NCI-H1048 (cell line): ENCODE measurements around the gene DAGLB.
A peak's percentile ranks its signal among the peaks of the same experiment; 100 is the strongest.
"Not testable (repeated sequence)": the region's sequence is repeated elsewhere in the genome, so short reads cannot be mapped to it uniquely, and the experiment has no call there.

Experiments
- DNase-seq: peaks from one replicate; lab custom pipeline; 2025; lab: John Stamatoyannopoulos, UW

DAGLB gene, protein sequence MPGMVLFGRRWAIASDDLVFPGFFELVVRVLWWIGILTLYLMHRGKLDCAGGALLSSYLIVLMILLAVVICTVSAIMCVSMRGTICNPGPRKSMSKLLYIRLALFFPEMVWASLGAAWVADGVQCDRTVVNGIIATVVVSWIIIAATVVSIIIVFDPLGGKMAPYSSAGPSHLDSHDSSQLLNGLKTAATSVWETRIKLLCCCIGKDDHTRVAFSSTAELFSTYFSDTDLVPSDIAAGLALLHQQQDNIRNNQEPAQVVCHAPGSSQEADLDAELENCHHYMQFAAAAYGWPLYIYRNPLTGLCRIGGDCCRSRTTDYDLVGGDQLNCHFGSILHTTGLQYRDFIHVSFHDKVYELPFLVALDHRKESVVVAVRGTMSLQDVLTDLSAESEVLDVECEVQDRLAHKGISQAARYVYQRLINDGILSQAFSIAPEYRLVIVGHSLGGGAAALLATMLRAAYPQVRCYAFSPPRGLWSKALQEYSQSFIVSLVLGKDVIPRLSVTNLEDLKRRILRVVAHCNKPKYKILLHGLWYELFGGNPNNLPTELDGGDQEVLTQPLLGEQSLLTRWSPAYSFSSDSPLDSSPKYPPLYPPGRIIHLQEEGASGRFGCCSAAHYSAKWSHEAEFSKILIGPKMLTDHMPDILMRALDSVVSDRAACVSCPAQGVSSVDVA

DNA sequence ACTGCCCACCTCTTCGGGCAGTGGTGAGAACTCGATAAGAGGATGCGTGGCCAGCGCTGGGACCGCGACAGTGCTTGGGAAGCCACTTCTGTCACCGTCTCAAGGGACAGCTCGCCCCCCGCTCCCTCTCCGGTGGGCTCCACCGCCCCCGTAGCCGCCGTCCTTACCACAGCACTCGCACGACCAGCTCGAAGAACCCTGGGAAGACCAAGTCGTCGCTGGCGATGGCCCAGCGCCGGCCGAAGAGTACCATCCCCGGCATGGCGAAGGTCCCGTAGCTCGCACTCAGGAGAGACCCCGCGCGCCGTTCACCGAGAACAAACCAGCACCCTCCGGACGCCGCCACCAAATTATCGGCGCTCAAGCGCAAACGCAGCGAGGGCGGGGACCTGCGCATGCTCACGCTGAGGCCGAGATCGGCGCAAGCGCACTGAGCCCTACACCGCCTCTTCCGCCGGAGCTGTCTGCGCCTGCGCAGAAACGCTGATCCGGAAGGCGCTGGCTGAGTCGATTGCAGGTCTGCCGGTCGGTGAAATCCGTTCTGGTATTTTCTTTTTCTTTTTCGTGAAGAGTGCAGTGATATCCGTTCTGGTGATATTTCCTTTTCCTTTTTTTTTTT lies at the start of gene DAGLB:
DAGLB (minus strand) TSS at position 374 of the 619 bp plus-strand sequence; CDS start at position 262, 112 bp downstream.
- peak; percentile 91 for DNase-seq

DNA sequence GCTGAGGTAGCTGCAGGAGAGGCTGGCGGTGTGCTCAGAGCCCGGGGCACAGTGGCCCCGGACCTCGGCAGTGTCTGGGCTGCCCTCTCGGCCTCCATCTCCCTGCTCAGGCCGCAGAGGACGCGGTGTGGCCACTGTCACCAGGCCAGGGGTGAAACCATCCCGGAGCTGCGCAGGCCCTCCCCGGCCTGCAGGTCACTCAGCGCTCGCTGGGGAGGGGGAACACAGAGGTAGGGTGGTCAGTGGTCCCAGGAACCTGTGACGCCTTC lies 49.8 kb upstream of the DAGLB start:
- no peak for DNase-seq

DNA sequence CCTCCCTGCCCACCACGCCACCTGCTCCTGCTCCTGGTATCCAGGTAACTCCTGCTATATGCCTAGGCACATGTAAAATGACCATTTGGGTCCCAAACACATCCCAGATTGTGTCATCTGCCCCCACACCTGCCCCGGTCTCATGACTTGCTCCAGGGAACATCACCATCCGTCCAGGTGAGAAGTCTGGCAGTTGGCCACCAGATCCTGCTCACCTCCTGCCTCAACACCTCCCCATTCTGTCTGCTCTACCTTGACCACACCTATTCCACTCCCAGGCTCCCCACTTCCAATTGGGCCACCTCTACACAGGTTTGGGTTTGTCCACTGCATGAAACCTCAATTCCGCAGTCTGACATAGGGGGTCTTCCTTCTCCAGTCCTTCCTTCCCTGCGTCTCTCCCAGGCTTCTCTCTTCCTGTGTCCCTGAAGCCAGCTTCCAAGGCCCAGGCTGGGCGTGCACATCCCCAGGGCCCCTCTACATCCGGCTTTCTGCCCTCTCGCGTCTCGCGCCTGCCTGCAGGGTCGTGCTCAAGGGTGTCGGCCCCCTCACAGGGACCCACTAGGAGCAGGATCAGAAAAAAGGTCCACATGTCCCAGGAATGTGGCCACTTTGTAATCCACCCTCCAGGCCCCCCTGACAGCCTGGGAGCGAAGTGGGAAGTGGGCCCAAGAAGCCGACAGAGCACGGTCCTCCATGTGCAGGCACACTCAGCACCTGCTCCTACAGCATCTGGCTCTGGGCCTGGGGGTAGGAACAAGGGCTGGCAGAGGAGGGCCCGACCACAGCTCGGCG lies 49.3 kb upstream of the DAGLB start:
- no peak for DNase-seq

DNA sequence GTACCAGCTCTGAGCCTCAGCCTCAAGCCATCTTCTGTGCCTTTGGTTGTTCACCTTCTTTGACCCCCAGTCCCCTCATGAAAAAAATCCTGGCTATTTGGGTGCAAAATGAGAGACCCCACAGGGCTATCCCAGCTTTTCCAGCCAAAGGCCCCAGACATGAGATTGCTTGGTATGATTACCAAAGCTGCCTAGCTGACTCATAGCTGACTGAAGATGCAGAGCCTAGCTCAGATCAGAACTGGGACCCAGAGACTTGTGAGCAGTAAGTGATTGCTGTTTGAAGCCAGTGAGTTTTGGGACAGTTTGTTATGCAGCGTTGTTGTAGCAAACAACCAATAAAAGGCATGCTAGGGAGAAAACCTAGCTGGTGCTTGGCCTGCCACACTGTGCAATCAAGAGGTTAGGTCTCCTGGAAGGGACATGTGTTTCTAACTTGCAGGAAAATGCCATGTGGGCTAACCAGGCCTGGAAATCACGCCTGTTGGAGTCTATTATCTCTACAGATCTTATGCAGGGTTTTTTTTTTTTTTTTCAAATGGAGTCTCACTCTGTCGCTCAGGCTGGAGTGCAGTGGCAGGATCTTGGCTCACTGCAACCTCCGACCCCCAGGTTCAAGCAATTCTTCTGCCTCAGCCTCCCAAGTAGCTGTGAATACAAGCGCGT lies 48.0 kb upstream of the DAGLB start:
- no peak for DNase-seq

DNA sequence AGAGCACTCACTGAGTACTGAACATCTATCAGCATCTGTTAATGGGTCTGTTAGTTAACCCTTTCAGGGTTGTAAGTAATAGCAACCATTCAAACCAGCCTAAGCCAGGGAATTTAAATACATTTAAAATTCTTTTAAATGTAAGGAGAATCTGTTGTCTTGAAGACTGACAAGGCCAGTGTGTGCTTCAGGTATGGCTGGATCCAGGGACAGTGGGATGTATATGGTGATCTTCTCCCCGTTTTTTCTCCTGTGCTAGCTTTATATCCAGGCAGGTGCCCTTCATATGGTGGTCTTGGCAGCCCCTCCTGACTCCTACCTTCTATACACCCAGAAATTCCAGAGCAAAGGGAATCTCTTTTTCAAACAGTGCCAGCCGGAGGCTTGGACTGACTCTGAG lies 46.6 kb upstream of the DAGLB start:
- DNase-seq: no peak

DNA sequence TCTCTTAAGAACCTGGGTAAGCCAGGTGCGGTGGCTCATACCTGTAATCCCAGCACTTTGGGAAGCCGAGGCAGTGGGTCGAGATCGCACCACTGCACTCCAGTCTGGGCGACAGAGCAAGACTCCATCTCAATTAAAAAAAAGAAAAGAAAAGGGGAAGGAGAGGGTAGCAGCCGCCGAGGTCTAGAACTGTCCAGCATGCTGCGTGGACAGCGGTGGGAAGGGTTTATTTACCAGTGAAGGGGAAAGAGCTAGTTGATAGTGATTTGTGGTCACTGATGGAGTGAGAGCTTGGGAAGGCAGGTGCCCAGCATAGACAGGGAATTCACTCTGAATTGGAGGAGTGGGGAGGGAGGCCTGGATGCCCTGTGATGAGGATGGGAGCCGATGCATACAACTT lies 43.4 kb upstream of the DAGLB start:
- no peak for DNase-seq

DNA sequence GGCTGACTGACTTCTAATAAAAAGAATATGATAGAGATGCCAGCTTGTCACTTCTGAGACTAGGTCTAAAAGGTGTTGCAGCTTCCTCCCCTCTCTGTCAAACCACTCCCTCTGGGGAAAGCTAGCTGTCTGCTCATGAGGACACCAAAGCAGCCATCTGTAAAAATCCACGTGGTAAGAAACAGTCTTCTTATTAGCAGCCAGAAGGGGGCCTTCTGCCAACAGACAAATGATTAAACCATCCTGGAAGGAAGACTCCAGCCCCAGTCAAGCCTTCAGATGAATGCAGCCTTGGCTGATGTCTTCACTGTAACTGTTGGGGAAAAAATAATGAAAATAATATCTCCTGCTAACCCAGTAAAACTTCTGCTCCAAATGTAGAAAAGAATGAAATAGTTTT lies 41.9 kb upstream of the DAGLB start:
- DNase-seq: no peak

DNA sequence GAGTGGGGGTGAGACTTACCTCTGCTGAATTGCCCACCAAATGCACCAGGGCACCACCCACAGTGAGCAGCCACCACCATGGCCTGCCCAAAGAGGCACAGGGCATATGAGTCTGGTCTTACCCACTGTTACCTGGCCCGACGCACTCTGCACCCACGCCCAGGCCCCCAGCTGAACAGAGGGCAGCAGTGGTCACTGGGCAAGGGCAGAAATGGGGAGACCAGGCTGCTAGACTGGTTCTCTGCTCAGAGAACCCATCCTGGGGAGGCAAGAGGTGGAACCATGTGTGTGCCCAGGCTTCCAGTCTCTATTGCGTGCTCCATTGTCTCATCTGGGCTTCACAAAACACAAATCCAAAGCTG lies 39.4 kb upstream of the DAGLB start:
- DNase-seq: no peak

DNA sequence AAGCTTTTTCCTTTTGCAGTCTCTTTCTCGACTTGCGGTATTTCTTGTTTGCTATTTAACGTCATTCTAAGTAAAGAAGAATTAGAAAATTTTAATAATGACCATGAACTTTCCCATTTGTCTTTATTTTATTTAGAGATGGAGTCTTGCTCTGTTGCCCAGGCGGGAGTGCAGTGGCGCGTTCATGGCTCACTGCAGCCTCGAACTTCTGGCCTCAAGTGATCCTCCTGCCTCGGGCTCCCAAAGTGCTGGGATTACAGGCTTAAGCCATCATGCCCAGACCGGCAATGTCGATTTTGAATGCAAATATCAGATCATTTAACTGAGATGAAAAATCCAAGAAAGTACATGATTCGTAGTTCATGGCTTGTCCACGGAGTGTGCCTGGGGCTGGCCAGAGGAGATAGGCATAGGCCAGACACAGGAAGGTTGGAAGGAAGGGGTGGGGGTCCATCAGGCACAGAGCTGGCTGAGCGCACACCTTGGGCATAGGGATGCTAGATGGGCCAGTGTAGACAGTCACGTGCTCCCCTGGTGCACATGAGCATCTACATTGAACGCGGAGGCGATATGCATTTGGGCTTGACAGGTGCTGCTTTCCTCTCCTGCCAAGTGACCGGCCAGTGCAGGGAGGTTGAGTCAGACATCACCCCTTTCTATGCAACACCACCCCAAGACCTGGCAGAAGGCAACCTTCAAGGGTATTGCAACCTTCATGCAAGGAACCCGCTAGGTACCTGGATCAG lies 38.9 kb upstream of the DAGLB start:
- DNase-seq: no peak

DNA sequence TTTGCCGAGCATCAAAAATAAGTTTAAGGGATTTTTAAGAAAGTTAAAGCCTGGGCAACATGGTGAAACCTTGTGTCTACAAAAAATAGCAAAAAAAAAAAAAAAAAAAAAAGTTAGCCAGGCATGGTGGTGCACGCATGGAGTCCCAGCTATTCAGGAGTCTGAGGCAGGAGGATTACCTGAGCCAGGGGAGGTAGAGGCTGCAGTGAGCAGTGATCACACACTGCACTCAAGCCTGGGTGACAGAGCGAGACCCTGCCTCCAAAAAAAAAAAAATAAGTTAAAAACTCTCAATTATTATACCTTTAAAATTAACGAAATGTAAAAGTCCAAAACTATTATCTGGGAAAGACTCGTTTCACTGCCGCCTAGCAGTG lies 35.0 kb upstream of the DAGLB start:
- DNase-seq: no peak

DNA sequence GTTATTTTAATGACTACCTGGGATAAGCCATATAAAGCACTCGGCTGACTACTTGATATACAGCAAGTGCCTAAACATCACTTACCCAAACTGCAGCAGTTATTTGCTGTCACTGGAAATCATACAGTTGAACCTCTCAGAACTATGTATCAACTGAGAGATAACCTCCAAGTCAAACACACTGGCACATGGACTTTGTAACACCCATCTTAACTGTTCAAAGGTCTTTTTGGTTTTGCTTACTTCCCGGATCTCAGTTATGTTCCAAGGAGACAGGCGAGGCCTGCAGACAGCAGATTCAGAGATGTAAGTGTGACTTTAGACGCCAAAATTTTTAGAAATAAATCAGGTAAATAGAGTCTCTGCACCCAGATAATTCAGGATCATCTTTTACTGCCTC lies 34.6 kb upstream of the DAGLB start:
- DNase-seq: no peak

DNA sequence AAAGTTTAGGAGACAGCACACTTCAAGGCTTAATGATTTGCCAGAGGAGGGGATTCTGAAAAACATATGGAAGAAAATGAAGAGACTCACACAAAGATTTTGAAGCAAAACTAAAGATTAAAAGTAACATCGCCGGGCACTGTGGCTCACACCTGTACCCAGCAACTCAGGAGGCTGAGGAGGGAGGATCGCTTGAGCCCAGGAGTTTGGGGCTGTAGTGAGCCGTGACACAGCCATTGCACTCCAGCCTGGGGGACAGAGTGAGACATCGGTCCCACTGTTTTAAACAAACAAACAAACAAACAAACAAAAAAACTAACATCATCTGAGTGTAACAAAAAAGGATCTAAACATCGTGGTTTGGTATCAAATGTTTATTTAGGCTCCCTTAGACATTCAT lies 33.7 kb upstream of the DAGLB start:
- DNase-seq: no peak

DNA sequence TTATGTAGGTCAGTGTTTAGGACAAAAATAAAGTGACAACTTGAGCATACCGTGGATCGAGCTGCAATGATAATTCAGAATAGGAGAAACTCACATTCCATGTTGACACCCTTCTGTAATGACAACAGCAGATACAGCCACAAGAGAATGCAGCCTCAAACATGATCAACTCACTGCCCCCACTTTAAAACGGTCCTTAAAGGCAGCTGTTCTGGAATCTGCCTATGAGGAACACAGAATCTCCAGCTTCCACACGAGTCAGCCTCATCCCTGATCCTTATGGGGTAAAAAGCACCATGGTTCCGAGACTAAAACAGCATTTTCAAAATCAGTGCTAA lies 32.5 kb upstream of the DAGLB start:
- DNase-seq: no peak

DNA sequence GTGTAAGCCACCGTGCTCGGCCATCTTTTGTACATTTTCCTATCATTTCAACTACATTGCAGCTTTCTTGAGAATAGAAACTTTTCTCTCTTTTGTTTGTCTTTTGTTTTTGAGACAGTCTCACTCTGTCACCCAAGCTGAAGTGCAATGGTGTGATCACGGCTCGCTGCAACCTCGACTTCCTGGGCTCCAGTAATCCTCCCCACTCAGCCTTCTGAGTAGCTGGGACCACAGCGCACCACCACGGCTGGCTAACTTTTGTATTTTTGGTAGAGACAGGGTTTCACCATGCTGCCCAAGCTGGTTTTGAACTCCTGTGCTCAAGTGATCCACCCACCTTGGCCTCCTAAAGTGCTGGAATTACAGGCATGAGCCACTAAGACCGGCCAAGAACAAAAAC lies 31.3 kb upstream of the DAGLB start:
- DNase-seq: no peak

DNA sequence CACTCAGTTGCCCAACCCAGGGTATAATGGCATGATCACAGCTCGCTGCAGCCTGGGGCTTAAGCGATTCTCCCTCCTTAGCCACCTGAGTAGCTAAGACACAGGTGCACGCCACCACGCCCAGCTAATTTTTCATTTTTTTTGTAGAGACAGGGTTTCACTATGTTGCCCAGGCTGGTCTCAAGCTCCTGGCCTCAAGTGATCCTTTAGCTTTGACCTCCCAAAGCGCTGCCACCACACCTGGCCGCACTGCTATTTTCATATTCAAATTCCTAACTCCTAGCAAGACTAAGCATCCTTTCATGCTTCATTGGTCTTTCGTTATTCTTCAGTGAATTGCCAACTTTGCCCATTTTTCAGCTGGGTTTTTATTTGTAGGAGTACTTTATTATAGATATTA lies 30.4 kb upstream of the DAGLB start:
- DNase-seq: no peak

DNA sequence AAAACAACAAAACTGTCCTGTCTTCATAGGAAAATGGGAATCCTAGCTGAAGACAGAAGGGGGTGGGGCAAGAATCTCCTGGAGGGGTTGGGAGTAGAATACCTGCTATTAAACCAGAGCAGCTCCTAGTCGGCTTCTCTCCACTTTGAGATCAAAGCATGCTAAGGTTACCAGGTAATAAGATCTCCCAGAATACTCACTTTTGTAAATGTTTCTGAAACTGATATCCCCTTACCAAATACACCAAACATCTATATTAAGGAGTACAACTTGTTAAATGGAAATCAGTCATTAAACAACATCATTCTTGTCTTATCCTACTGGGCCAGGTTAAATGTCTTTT lies 29.5 kb upstream of the DAGLB start:
- DNase-seq: no peak

DNA sequence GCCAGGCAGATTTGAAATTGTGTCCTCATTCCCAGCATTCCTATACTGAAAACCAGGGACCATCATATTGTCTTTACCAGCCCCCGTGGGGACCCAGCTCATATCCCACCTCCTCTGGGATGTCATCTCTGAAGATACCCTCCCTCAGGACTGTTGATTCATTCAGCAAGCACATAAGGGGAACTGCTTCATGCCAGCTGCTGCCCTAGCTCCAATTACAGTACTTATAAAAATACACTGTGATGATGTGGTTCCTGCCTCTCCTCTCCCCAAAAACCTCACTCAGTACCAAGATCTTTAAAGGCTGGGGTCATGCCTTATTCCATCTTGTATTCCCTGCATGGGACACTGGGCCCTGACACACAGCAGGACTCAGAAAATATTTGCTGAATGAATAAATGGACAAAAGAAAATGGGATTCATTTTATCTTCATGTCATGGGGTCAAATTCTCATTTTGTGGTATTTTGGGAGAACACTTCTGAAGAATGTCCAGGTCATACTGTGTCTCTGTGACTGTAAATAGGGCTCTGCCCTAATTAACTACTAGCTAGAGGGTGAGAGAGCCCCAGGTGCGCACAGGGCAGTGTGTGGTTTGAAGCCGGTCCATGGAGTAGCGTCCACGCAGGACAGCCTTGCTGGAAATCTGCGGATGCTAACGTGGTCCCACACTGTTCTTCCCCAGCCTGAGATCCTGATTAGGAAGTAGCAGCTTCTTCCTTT lies 29.0 kb upstream of the DAGLB start:
- no peak for DNase-seq

DNA sequence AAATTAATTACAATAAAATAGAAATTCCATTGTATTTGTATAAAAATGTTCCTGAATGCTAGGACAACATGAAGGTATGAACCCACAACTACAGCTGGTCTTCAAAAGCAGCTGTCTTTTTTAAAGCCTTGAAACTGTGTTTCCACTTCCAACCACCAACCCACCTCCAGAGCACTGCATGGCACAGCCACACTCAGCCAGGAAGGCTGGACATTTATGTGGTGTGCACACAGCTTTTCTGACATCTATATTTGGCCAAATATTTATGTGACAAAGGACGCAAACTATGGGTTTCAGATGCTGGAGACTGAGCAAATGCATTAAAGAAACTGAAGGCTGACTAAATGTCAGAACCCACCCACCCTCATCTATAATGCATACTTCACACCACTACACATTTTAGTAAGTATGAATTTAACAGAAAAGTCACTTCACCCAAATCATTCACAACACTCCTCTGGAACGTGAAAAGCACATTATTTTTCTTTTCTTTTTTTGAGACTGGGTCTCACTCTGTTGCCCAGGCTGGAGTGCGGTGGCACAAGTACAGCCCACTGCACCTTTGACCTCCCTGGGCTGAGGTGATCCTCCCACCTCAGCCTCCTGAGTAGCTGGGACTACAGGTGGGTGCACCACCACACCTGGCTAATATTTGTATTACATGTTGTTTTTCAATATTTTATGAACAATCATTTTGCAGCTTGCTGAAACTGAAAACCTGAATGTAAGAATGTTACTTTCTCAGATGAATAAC lies 27.9 kb upstream of the DAGLB start:
- no peak for DNase-seq

DNA sequence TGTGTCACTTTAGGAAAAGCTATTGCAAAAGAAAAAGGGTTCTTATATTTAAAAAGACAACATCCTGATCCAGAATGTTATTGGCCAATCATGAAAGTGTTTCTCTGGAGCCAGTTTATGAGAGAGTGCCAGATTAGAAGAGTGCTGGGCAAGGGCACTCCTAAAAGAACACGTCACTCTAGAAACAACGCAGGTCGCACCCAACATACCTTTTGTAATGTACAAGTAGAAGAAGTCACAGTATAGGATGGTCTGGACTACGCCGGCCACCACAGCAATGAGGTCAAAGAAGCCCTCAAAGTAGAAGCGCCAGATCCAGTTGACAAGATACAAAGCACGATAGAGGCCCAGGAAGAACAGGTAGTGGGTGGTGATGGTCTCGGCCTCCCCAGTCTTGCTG lies 18.1 kb upstream of the DAGLB start:
- no peak for DNase-seq

DNA sequence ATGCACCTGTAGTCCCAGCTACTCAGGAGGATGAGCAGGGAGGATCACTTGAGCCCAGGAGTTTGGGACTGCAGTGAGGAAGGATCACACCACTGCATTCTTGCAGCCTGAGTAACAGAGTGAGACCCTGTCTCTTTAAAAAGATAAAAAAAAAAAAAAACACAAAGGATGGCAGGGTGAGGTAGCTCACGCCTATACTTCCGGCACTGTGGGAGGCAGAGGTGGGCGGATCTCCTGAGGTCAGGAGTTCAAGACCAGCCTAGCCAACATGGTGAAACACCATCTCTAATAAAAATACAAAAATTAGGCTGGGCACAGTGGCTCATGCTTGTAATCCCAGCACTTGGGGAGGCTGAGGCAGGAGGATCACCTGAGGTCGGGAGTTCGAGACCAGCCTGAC lies 15.9 kb upstream of the DAGLB start:
- DNase-seq: not testable (repeated sequence)
